Heart left ventricle (tissue), 16 donors: ENCODE results near the gene MTFR2. TPM values are rescaled to one million over a fixed set of nuclear protein-coding genes. Genes with fewer than 3 reads are reported as not detected.

Experiments used
- ATAC-seq, 4 donors: fragments of 200-7000 bp; cut with Tn5 transposase; one replicate each; pipeline ENCODE4 v1.9.1; 2020 to 2022; ENCODE audit warnings: moderate library complexity in 4 of 4, mild to moderate bottlenecking in 3 of 4, moderate number of reproducible peaks in 1 of 4
- DNase-seq, 5 donors: peaks; one replicate each; pipeline ENCODE4 v3.0.0-alpha.2; 2020
- H3K27ac ChIP-seq, 12 donors: fragments of 200-600 bp; sonication (generic) in 4 of 12; one replicate each; pipeline versions ENCODE4 v1.5.0 to v1.8.0; 2016 to 2022; ENCODE audit warnings: mild to moderate bottlenecking in 2 of 12
- H3K27me3 ChIP-seq, 9 donors: fragments of 200-600 bp; sonication (generic) in 2 of 9; one replicate each; pipeline versions ENCODE4 v1.5.1 to v1.8.0; 2016 to 2022; ENCODE audit warnings: mild to moderate bottlenecking in 3 of 9
- H3K36me3 ChIP-seq, 9 donors: fragments of 200-600 bp; sonication (generic) in 2 of 9; one replicate each; pipeline versions ENCODE4 v1.5.0 to v1.8.0; 2018 to 2022; ENCODE audit warnings: mild to moderate bottlenecking in 2 of 9
- H3K4me1 ChIP-seq, 12 donors: fragments of 200-600 bp; sonication (generic) in 4 of 12; one replicate each; pipeline versions ENCODE4 v1.5.0 to v1.8.0; 2016 to 2022; ENCODE audit warnings: mild to moderate bottlenecking in 3 of 12
- H3K4me3 ChIP-seq, 12 donors: fragments of 200-600 bp; sonication (generic) in 4 of 12; one replicate each; pipeline versions ENCODE4 v1.5.0 to v1.8.0; 2017 to 2022; ENCODE audit warnings: mild to moderate bottlenecking in 9 of 12, moderate library complexity in 4 of 12
- H3K9me3 ChIP-seq, 12 donors: fragments of 200-600 bp; sonication (generic) in 4 of 12; one replicate each; pipeline versions ENCODE4 v1.5.0 to v1.8.0; 2016 to 2022; ENCODE audit warnings: mild to moderate bottlenecking in 1 of 12
- POLR2A ChIP-seq, 2 donors: fragments of 450-650 bp; IDR thresholded peaks; one replicate each; pipeline ENCODE4 v1.6.1; 2017; ENCODE audit warnings: antibody characterized with exemption in 2 of 2, mild to moderate bottlenecking in 2 of 2, moderate library complexity in 2 of 2
- WGBS, 4 donors: extraction: QIAGEN DNeasy Blood & Tissue Kit in 2 of 4; methylation state at CpG; one replicate each; pipeline versions ENCODE4 v1.1.5 to v1.1.7; 2013 to 2018; 5-methylcytosine and 5-hydroxymethylcytosine counted together
- intact Hi-C, 10 donors: fragments of 100-400 bp; cut with DNase I; formaldehyde crosslinking; loops; one replicate each; pipeline versions ENCODE4 v1.11.1 to v1.14.2; 2022
- polyA plus RNA-seq, 2 donors: library from polyadenylated mRNA; stranded (reverse); fragments of 200-250 nt; gene quantifications; one replicate each; pipeline ENCODE4 v1.2.3, GENCODE V29; 2013
- total RNA-seq, 9 donors: library from RNA; depleted of rRNA in 2 of 9; stranded (reverse); fragments of >200 nt in 2 of 9; fragmentation: NEBNext Ultra II Directional in 3 of 9; extraction: Animal tissue kit (Norgen Biotek cat#: 25700) in 3 of 9; gene quantifications; one replicate each; pipeline versions ENCODE4 v1.1.0 to v1.2.4, GENCODE V29; 2016 to 2023
- TF ChIP-seq, protein P1 (sequence below), 12 donors: fragments of 200-600 bp; sonication (generic) in 4 of 12; IDR thresholded peaks; one replicate each; pipeline versions ENCODE4 v1.5.0 to v1.8.0; 2018 to 2022; ENCODE audit warnings: antibody characterized with exemption in 12 of 12, mild to moderate bottlenecking in 5 of 12
- donor health status: ischemic (EF 13 %, LVEDD 7.1; RV severe dilation, severe dysfunction).
- donor health status: healthy with polysubstance abuse.
- donor health status: DM: no; HTN: yes; CAD: no.
- donor health status: DM: no; HTN: no; CAD: no.
- donor health status: ischemic (EF 25% LVEDD 6.9; RV normal size, moderate dysfunction).
- donor health status: ischemic (EF 25% LVEDD 5.7; RV mildly dilated, moderate dysfunction).
- donor health status: healthy.
- donor health status: DM: yes; HTN: yes; CAD: no.
- donor health status: ischemic (EF 35%, LVEDD 5.7; RV mildly dilated, moderate dysfunction).
- donor health status: nonischemic (EF 11% LVEDD 7.7; RV severe dilation, severe dysfunction).
- donor health status: DM: yes; HTN: yes; CAD: no.
- donor health status: PGD.
- donor health status: ischemic (EF 29% LVEDD 5.4; RV normal size, mild dysfunction).
- donor health status: nonischemic (EF 23%, LVEDD 6.1; RV moderate dilation, normal function).

The MTFR2 gene
- total and polyA plus RNA-seq, 11 donors = 0.15 to 1.0 (median 0.30) TPM; not detected in 6

DNA sequence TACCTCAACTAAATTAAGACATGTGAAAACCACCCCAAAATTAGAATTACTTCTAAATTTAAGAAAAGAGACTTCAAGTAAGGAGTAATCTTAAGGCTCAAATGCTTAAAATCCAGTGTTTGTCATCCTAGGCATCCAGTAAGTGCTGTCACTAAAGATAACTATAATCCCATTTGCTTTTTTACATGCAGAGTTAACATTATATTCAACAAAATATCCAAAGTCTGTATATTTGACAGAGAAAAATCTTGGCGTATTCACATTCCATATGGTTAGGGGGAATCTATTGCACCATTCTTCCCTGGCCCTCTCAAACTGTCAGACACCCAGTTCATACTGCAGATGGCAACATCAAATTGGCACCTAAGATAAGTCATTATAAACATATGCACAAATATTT is 17.4 kb downstream of the MTFR2 start:
- no peak for ATAC-seq
- Histone ChIP-seq H3K36me3 (no peaks in the 10 kb centered on the region), H3K27ac (no peak overlapping the region), H3K4me3 (no peak overlapping the region), H3K27me3 (no peaks in the 10 kb centered on the region), H3K4me1 (peaks cover 0 to 18% (median 0%) of the 10 kb centered on the region in 12 donors), H3K9me3 (no peaks in the 10 kb centered on the region)
- TF ChIP-seq, protein P1, sequence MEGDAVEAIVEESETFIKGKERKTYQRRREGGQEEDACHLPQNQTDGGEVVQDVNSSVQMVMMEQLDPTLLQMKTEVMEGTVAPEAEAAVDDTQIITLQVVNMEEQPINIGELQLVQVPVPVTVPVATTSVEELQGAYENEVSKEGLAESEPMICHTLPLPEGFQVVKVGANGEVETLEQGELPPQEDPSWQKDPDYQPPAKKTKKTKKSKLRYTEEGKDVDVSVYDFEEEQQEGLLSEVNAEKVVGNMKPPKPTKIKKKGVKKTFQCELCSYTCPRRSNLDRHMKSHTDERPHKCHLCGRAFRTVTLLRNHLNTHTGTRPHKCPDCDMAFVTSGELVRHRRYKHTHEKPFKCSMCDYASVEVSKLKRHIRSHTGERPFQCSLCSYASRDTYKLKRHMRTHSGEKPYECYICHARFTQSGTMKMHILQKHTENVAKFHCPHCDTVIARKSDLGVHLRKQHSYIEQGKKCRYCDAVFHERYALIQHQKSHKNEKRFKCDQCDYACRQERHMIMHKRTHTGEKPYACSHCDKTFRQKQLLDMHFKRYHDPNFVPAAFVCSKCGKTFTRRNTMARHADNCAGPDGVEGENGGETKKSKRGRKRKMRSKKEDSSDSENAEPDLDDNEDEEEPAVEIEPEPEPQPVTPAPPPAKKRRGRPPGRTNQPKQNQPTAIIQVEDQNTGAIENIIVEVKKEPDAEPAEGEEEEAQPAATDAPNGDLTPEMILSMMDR (IDR thresholded peaks at IDR 0.05) = no peak
- TF ChIP-seq POLR2A (IDR thresholded peaks at IDR 0.05) = no peak
- DNase-seq = no peak
- WGBS, 4 donors = 97 to 100% (median 98%) methylated on average over 1 of the region's 1 CpG
- intact Hi-C loops = loop anchor here in 1 of 10 donors (10.0 kb wide), 1 partner anchor 82 kb away; no protein-coding TSS in a partner anchor

DNA sequence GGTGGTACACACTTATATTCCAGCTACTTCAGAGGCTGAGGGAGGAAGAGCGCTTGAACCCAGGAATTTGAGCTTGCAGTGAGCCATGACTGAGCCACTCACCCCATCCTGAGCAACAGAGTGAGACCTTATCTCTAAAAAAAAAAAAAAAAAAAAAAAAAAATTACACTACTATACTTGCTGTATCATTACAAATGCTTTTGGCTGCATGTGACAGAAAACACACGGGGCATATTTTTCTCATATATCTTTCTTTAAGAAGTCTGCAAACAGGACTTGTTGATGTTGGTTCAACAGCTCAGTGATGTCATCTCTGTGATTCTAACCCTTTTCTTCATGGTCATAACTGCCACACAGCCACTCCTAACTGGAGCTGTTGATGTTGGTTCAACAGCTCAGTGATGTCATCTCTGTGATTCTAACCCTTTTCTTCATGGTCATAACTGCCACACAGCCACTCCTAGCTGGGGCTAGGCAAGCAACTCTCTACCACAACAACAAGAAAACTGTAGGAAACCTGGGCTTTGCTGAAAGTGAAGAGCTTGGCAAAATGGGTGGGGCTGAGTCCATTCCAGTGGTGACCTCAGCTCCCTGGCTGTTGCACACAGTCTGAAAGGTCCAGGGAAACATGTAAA is 19.8 kb downstream of the MTFR2 start:
- Histone ChIP-seq H3K27me3 (no peaks in the 10 kb centered on the region), H3K9me3 (no peaks in the 10 kb centered on the region), H3K27ac (no peak overlapping the region), H3K4me1 (peaks cover 0 to 34% (median 2%) of the 10 kb centered on the region in 12 donors), H3K36me3 (no peaks in the 10 kb centered on the region), H3K4me3 (no peak overlapping the region)
- no peak for TF ChIP-seq POLR2A (IDR thresholded peaks at IDR 0.05)
- TF ChIP-seq, protein P1 (IDR thresholded peaks at IDR 0.05) = no peak
- no peak for ATAC-seq
- WGBS, 4 donors = 85 to 91% (median 88%) methylated on average over 2 of the region's 2 CpGs
- no peak for DNase-seq
- intact Hi-C loops = loop anchor here in 1 of 10 donors (10.0 kb wide), 1 partner anchor 84 kb away; no protein-coding TSS in a partner anchor

DNA sequence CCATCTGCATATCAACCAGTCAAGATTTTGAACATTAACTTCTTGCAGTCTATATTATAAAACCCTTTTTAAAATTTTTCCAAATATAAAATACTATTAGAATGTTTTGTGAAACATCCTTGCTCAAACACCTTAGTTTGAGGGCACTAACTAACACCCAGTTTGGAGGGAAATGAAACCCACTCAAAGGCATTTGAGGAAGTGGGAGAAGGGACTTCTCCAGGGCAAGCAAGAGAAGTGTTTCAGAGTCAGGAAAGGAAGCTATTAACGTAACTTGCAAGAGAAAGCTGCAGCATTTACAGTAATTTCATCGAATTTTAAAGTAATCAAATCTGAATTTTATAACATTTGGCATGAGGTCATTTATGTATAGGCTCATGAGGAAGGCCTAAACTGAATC is 21.3 kb downstream of the MTFR2 start:
- H3K36me3 ChIP-seq = no peaks in the 10 kb centered on the region
- DNase-seq = no peak
- H3K4me3 ChIP-seq = no peak overlapping the region
- H3K27ac ChIP-seq = peak overlapping the region in 1 of 12 donors; percentile 60
- ATAC-seq = no peak
- no peak for TF ChIP-seq POLR2A (IDR thresholded peaks at IDR 0.05)
- TF ChIP-seq, protein P1 (IDR thresholded peaks at IDR 0.05) = no peak
- intact Hi-C loops = loop anchor here in 9 of 10 donors (2.0 to 10.0 kb wide), 13 partner anchors 192 to 777 kb away; partner anchors contain the start of gene PDE7B (in 1 of the 9)
- peaks cover 0 to 4% (median 0%) of the 10 kb centered on the region in 12 donors for H3K9me3 ChIP-seq
- WGBS, 4 donors = 85 to 89% (median 87%) methylated on average over 2 of the region's 2 CpGs
- H3K4me1 ChIP-seq = peaks cover 0 to 34% (median 2%) of the 10 kb centered on the region in 12 donors
- no peaks in the 10 kb centered on the region for H3K27me3 ChIP-seq

DNA sequence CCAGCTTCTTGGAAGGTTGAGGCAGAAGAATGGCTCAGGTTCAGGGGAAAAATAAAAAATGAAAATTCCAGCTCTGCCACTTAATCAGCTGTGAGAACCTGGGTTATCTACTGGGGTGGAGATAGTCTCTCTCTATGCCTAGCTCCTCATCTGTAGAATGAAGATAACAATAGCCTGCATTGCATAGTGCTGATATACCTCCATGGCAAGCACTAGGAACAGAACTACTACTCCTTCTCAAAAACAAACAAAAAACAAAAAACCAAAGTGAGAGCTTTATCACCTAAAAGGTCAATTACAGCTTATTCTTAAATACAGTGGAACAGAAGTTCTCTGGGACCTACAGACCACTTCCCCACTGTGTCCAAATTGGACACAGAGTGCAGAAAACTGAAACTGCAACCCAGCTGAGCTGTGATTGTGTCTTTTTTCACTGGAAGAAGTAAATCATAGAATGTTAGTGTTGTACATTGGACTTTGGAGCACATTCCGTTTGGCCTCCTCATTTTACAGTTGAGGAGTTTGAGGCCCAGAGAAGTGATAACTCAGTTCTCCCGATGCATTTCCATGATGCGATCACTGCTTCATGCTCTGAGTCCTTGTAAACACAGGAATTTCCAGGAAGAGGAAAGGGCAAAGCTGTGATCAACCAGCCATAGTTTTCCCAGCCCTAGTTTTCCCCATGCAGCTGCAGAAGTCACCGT is 23.3 kb downstream of the MTFR2 start:
- Histone ChIP-seq H3K4me3 (peak overlapping the region in 9 of 12 donors; percentile 16 to 49 (median 27)), H3K27me3 (no peaks in the 10 kb centered on the region), H3K36me3 (no peaks in the 10 kb centered on the region), H3K27ac (peak overlapping the region in 4 of 12 donors; percentile 3 to 39 (median 16)), H3K4me1 (peaks cover 0 to 34% (median 2%) of the 10 kb centered on the region in 12 donors), H3K9me3 (peaks cover 0 to 4% (median 0%) of the 10 kb centered on the region in 12 donors)
- intact Hi-C loops = loop anchor here (1.0 to 10.0 kb wide), 20 partner anchors 190 to 775 kb away; partner anchors contain the start of gene PDE7B (in 1 of the 10)
- DNase-seq = no peak
- WGBS, 4 donors = 81 to 95% (median 86%) methylated on average over 4 of the region's 4 CpGs
- ATAC-seq = peak in 3 of 4 donors; percentile 18 to 36 (median 30)
- no peak for TF ChIP-seq POLR2A (IDR thresholded peaks at IDR 0.05)
- TF ChIP-seq, protein P1 (IDR thresholded peaks at IDR 0.05) = no peak
